HS-5 (cell line): ENCODE data around the gene C15orf39.
"Not testable (repeated sequence)": the region's sequence is repeated elsewhere in the genome, so short reads cannot be mapped to it uniquely, and the experiment has no call there.

Experiments
- DNase-seq: peaks from one replicate; pipeline ENCODE4 v3.0.0-alpha.2; 2012; ENCODE audit warnings: low read depth

Gene C15orf39

DNA sequence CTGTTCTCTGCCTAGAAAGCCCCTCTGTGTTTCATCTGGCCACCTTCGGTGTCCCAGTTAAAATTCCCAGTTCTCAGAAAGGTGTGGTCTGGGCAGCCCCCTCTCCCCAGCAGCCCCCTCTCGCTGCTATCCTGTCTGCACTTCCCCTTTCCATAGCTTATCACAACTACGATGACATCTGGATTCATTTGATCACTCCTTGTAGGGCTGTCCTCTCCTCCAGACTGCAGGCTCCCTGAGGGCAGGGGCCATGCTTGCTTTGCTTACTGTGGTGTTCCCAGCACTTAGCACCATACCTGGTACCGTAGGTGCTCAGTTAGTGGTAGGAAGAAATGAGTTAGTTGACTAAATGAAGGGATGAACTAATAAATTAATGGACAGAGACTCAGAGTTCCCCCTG lies 30.2 kb downstream of the C15orf39 start:
- DNase-seq = no peak

DNA sequence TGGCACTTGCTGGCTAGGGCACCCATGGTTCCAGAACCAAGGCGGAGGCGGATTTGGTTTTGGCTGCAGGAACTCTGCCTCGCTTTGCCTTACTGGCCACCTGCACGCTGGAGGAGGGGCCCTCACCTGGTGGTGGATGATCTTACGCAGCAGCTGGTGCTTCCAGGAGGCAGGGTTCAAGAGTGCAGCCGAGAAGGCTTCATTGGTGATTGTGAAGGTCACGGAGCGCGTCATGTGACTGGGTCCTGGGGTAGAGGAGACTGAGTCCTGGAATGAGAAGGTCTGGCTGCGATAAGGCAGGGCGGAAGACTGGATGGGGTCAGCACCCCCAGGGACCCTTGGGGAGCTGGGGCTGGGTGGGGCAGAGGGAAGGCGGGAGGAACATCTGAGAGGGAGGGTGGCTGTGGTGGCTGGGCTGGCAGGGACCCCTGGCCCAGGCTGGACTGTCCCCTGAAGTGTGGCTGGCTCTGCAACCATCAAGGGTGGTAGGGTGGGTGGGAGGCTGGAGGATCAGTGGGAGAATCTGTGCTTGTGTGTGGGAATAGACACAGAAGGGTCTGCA lies 30.7 kb downstream of the C15orf39 start:
- no peak for DNase-seq

DNA sequence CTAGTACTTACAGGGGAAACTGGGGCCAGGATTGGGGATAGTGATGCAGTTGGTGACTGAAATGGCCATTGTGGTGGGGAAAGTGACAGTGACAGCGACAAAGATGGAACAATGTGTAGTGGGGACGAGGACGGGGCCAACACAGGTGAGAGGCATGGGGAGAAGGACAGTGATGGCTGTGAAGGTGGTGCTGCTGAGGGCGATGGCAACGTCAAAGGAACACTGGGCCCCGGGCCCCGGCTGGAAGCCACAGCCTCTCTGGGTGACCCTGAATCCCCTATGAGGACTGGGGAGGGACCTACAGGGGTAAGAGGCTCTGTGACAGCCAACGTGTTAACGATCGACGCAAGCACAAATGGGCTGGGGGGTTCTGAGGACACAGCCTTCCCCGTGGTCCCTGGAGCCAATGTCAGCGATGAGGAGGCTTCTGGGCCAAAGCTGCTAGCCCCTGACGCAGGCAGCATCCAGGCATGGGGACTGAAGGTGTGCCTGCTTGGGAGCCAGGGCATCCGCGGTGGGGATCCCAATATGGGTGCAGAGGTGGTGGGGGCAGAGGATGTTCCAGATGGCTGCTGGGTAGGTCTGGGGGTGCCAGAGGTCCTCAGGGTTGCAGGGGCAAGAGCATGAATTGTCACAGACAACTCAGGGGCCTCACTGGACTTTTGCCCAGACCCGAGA lies 31.3 kb downstream of the C15orf39 start:
- DNase-seq = no peak

DNA sequence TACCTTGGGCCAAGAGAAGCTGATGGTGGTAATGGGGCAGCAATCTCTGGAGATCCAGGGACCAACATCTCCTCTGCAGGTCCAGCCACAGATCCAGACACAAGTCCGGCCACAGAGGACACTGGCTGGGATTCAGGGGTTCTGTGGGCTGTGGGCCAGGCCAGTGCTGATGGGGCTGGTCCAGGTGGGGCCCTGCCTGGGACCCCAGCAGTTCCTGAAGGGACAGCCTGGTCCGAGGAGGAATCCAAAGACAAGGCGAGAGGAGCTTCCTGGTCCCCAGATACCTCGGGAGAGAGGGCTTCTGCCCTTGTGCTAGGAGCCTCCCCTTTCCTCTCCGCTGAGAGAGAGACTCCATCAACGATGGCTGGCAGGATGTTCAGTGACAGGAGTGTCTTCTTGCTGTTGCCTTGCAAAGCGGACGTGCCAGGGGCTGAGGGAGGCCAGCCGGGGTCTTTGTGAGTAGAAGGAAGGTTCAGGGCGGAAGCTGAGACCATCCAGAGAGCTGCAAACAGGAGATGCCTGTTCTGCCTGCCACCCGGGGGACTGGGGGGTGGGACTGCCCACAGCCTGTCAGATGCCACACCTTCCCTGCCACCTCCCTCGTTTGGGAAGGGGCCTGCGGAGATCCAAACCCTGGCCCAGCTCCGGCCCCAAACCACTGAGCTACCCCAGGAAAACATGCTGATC lies 32.0 kb downstream of the C15orf39 start:
- no peak for DNase-seq

DNA sequence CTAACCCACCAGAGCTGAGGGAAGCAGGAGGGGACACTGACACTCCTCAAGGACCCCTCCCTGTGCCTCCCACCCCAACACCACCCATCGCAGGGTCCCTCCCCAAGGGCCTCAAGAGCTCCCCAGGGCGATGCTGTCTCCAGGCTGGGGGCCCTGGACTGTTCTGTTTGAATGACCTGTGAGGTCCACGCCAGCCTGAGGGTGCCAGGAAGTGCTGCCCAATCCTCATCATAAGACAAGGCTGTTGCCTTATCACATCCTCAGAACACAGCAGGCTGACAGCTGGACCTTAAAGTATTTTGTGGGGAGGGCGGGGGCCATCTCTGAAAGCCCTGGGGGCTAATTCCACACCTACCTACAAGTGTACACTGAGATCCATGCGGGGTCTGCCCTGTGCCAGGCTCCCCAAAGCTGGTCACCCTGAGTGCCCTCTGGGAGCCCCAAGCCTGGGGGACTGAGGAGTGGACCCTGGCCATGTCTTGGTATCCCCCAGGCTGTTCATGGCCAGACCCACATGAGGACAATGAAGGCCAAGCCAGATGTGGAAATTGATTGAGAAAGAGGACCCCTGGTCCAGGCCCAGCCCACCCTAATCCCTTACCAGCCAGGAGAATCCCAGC lies 32.6 kb downstream of the C15orf39 start:
- DNase-seq = no peak

DNA sequence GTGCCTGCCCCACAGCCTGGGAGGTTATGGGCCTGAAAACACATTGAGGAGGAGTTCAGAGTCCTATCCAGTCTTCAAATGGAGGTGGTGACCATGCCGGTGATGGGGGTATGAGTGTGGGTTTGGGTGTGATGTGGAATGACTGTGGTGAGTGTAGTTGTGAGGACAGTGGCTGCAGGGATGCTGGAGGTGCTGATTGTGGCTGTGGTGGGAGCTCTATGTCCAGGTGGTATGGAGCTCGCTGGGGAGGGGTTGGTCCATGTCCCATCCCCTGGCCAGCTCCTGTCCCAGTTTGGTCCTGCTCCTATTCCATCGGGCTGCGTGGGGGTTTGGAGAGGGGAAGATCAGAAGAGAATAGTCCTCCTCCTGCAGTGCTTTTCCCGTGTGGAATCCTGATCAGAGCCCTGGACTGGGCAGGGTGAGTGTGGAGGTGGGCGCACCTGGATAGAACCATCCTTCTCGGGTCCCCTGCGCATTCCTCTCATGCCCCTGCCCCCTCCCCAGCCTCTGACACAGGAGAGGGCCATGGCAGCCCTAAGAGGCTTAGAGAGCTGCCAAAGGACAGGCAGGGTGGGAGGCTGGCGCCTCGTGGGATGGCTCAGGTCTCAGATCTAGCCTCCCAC lies 33.5 kb downstream of the C15orf39 start:
- no peak for DNase-seq

DNA sequence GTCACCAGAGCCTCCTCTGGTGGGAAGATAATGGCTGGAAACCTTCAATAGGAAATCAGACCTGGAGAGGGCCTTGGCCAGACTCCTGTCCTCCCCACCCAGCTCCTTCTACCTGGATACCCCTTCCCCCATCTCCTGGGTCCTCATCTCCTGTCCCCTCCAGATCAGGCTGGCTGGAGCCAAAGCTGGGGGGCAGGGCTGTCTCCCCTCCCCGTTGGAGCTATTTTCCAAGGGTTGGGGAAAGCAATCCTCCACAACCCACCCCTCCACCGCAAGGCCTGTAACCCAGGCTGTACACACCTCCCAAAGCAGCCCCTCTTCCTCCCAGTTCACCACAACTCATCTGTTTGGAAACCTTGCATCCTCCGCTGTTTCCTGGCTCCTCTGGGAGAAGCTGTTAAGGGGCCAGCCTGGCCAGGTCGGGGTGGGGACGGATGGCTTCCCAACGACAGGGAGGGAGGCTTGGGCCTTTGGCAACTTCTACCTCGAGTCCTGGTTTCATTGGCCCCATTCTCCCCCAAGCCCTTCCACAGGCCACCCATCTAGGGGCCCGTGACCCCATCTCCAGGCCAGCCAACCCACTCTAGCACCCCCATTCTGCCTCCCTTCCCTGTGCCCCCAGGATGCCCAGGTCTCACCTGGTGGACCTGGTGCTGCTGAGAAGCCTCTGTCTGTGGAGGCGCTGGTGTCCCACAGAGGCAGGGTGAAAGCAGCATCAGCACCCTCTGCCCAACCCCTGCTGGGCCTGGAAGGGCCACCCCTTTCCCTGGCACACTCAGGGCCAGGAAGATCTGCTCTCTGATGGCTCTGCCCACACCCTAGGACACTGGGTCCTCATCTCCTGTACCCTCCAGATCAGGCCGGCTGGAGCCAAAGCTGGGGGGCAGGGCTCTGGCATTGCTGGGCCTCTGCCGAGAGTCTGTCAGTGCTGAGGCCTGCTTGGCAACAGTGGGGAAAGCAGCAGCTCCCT lies 34.4 kb downstream of the C15orf39 start:
- DNase-seq = no peak

DNA sequence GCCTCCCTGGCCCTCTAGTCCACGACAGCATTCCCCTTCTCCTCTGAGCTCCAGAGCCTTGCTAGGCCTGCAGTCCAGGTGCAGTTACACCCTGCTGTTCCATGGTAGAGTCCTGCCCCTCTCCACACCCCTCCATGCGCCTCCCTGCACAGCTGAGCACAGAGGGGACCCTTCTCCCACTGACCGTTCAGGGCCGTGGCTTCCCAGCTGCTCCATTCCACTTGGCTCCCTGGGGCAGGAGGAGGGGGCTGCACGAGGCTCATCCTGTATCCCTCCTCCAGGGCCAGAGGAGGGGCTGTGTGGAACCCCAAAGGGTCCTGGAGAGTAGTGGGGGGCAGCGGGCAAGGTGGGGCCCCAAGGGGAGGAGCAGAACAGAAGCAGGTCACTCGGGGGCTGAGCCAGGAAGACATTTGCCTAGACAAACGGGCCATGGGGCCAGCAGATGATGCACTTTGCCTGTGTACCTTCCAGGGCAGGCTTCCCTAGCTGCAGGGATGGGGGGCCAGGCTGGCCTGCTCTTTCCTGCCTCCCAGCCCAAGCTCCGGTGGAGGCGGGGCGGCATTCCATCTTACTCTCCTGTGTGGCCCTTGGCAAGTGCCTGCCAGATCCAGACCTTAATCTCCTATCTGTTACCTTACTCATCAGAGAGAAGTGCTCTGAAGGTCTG lies 35.8 kb downstream of the C15orf39 start:
- no peak for DNase-seq

DNA sequence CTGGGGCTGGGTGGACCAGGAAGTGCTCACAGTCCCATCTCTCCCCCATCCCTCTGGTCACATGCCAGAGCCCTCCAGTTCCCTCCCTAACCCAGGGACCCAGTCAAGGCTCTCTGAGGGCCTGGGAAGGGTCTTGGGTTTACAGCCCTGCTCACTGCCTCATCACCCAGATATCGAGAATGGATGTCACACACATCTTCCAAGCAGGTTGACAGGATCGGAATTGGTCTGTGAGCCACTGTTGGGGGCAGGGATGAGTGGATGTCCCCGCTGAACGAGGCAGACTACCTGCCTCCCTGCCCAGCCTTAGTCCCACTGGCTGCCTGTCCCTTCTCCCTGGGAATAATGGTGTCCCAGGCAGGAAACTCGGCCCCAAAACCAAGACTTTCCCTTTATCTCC lies 36.5 kb downstream of the C15orf39 start:
- no peak for DNase-seq

DNA sequence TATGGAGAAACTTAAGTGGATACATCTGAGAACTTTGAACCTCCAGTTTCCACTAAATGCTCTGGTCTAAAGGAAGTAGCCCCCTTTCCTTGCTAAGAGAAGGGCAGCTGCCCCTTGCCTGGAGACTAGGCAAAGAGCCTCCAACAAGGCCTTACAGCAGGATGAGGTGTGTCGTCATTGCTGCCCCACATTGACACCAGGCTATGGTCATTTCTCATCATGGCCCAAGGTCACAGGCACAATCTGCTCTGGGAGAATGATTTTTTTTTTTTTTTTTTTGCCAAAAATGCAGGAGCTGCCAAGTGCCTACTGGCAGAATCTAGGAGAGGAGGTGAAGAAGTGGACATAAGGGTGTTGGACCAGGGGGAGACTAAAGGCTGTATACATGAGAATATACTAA lies 44.1 kb downstream of the C15orf39 start:
- DNase-seq = not testable (repeated sequence)

DNA sequence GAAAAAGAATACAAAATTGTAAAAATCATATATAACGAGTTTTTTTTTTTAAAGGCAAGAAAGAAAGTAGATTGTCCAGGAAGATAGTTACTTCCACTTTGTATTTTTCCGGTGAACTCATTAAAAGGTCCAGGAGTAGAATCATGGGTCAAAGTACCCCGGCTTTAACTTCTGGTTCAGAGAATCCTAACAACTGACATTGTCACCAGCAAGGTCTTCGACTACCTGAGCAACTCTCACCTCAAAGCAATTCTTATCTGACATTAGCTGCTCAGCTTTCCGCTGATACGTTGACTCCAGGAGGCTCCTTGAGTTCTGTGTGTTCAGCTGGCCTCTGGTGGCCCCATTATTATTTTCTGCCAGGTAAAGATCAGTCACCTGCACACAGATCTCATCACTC lies 47.3 kb downstream of the C15orf39 start:
- not testable (repeated sequence) for DNase-seq

DNA sequence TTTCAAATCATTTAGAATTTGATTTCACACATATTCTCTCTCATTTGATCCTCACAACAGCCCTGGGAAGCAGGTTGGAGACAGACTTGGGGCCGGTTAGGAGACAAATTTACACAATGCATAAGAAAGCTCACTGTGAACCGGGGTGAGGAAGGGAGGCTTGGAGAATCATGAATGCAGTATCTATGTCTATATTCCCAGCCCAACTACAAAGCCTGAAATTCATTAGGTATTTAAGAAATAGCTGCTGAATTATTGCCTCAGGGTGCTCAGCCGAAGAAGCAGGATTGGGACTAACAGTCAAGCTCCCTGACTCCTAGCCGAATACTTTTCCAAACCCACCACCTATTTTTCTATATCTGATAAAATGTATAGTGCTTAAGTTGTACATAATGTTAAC lies 48.0 kb downstream of the C15orf39 start:
- no peak for DNase-seq

DNA sequence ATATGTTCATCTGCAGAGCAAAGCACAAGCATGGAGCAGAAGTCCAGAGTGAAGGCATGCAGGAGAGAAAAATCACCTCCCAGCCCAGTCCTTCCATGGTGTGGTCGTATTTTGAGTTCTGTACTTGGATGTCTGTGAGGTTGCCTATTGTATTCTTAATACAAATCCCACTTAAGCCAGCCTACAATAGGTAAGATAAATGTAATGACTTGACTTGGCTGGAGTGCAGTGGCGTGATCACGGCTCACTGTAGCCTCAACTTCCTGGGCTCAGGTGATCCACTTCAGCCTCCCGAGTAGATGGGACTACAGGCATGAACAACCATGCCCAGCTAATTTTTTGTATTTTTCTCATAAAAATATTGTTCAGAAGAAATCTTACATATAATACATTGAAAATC lies 49.7 kb downstream of the C15orf39 start:
- DNase-seq = not testable (repeated sequence)

DNA sequence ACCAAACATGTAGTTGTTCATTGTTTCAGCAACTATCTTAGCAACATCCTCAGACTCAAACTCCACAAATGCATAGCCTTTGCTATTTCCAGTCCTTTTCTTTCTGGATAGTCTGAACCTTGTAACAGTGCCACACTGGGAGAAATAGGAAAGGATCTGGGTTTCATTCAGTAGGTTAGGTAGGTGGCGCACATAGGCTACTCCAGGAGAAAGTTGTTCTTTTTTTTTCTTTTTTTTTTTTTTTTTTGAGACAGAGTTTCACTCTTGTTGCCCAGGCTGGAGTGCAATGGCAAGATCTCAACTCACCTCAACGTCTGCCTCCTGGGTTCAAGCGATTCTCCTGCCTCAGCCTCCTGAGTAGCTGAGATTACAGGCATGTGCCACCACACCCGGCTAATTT lies 50.6 kb downstream of the C15orf39 start:
- not testable (repeated sequence) for DNase-seq

DNA sequence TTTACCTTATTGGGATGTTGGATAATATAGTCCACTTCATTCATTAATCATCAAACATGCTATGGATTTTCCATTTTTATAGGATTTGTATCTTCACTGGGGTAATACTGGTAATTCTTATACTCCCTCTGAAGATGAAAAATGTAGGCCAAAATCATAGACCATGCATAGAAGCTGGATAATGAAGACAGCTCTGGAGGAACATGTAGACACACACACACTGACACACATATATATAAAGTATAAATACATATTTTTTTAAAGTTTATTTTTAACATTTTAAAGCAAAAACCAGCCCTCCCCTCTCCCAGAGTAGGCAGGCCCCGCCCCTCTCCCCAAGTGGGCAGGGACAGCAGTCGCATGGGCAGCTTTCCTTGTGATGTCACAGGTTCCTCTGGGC lies 56.4 kb downstream of the C15orf39 start, which contains the start of gene GOLGA6C:
TSS of gene GOLGA6C (plus strand) at position 301 of the 400 bp plus-strand sequence. CDS start 265 bp downstream, outside the sequence.
- not testable (repeated sequence) for DNase-seq

DNA sequence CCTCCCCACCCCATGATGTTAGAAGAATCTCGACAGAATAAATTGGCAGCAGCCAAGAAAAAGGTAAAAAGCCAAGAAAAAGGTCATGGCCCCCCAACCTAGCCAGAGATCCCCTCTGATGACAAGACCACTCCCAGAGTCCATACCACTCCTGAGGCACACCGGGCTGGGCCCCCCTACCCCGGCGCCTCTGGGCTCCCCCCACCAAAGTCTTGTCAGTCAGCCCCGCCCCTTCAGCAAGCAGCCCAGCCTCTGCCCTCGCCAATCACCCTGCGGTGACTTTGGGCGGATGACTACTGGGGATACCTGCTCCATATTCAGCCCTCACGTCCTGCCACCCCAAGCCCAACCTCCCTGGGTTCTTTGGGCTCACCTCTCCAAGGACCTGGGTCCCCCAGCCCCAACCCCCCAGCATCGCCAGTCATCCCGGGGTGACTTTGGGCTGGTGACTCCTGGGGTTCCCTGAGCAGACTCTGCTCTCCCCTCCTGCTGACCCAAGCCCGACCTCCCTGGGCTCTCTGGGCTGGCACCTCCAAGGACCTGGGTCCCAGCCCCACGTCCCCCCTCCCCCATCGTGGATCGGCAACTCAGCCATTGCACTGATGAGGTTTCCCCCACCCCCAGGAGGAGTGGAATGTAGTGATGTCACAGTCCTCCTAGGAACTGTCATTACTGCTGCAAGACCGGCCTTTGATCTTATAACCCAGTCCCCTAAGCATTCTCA lies 57.1 kb downstream of the C15orf39 start:
- DNase-seq = not testable (repeated sequence)

DNA sequence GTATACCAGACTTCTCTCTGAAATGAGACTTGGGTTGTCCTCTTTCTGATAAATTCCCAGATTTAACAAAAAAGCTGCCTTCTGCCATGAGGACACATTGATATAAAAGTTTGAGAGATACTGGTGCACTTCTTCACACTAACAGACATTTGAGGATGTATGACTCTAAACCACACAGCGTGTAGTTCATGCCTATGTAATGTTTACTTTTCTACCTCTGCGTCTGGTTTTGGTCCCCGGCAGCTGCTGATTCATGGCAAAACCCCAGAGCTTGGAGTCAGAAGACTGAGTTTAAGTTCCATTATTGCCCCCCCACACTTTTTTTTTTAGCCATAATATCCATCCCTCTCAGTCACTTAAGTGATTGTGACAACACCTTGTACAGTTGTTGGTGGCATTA lies 58.2 kb downstream of the C15orf39 start:
- not testable (repeated sequence) for DNase-seq
